Cardiac muscle cell (in vitro differentiated cells and primary cell): ENCODE measurements around the gene UBE2Z. TPM values are rescaled to one million over a fixed set of nuclear protein-coding genes. Genes with fewer than 3 reads are reported as not detected.
A peak's percentile ranks its signal among the peaks of the same experiment; 100 is the strongest.
"Not testable (repeated sequence)": the region's sequence is repeated elsewhere in the genome, so short reads cannot be mapped to it uniquely, and the experiment has no call there.

ENCODE experiments used
- DNase-seq, 2 donors: peaks; one replicate each; pipeline versions ENCODE4 v3.0.0 to v3.0.0-alpha.2; 2010 to 2017; ENCODE audit warnings: low read depth in 1 of 2, low spot score in 1 of 2
- H3K27ac ChIP-seq: fragments of 200-600 bp; sonication (generic); 2 replicates; pipeline ENCODE4 v1.5.1; 2016
- H3K27me3 ChIP-seq: fragments of 200-600 bp; sonication (generic); 2 replicates; pipeline ENCODE4 v1.6.0; 2016; ENCODE audit warnings: control low read depth
- H3K36me3 ChIP-seq: fragments of 200-600 bp; sonication (generic); 2 replicates; pipeline ENCODE4 v1.5.1; 2016; ENCODE audit warnings: control low read depth
- H3K4me1 ChIP-seq: fragments of 200-600 bp; sonication (generic); 2 replicates; pipeline ENCODE4 v1.8.1; 2017; ENCODE audit warnings: low read depth, mild to moderate bottlenecking, mixed run types
- H3K4me3 ChIP-seq: fragments of 200-600 bp; sonication (generic); 2 replicates; pipeline ENCODE4 v1.5.1; 2016; ENCODE audit warnings: mild to moderate bottlenecking
- H3K9me3 ChIP-seq: fragments of 200-600 bp; sonication (generic); 2 replicates; pipeline ENCODE4 v1.5.1; 2017; ENCODE audit warnings: low read depth, mild to moderate bottlenecking, control low read depth
- polyA plus RNA-seq: library from polyadenylated mRNA; unstranded; fragments of >200 nt; fragmentation: Nextera tagmentation; extraction: Ambion mirVana; gene quantifications from 2 replicates; pipeline ENCODE4 v1.2.1, GENCODE V29; 2016
- total RNA-seq: library from RNA; depleted of rRNA; stranded (reverse); fragments of >200 nt; gene quantifications from 2 replicates; pipeline ENCODE4 v1.2.3, GENCODE V29; 2016
- TF ChIP-seq, protein P1 (sequence below): IDR thresholded peaks from 2 replicates; pipeline ENCODE4 v1.5.1; 2012; ENCODE audit warnings: low read depth, mild to moderate bottlenecking, low read length

Gene UBE2Z
- total and polyA plus RNA-seq, 2 experiments from 2014 or later: 54.1 to 61.7 TPM

DNA sequence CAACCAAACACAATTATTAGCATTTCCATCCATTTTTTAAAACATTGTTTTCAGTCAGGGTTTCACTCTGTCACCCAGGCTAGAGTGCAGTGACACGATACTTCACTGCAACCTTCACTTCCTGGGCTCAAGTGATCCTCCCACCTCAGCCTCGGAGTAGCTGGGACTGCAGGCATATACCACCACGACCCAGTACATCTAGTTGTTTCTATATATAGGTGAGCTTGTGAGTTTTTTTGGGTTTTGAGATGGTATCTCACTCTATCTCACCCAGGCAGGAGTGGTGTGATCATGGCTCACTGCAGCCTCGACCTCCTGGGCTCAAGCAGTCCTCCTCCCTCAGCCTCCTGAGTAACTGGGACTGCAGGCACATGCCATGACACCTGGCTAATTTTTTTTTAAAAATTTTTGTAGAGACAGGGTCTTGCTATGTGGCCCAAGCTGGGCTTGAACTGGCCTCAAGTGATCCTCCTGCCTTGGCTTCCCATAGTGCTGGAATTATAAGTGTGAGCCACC, 37.1 kb upstream of the UBE2Z start:
- H3K36me3 ChIP-seq: no peaks in the 10 kb centered on the region
- H3K27ac ChIP-seq: no peak overlapping the region
- no peak overlapping the region for H3K4me3 ChIP-seq
- DNase-seq: no peak
- H3K4me1 ChIP-seq: no peaks in the 10 kb centered on the region
- TF ChIP-seq, protein P1, sequence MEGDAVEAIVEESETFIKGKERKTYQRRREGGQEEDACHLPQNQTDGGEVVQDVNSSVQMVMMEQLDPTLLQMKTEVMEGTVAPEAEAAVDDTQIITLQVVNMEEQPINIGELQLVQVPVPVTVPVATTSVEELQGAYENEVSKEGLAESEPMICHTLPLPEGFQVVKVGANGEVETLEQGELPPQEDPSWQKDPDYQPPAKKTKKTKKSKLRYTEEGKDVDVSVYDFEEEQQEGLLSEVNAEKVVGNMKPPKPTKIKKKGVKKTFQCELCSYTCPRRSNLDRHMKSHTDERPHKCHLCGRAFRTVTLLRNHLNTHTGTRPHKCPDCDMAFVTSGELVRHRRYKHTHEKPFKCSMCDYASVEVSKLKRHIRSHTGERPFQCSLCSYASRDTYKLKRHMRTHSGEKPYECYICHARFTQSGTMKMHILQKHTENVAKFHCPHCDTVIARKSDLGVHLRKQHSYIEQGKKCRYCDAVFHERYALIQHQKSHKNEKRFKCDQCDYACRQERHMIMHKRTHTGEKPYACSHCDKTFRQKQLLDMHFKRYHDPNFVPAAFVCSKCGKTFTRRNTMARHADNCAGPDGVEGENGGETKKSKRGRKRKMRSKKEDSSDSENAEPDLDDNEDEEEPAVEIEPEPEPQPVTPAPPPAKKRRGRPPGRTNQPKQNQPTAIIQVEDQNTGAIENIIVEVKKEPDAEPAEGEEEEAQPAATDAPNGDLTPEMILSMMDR: no peak
- H3K27me3 ChIP-seq: no peaks in the 10 kb centered on the region
- H3K9me3 ChIP-seq: no peaks in the 10 kb centered on the region

DNA sequence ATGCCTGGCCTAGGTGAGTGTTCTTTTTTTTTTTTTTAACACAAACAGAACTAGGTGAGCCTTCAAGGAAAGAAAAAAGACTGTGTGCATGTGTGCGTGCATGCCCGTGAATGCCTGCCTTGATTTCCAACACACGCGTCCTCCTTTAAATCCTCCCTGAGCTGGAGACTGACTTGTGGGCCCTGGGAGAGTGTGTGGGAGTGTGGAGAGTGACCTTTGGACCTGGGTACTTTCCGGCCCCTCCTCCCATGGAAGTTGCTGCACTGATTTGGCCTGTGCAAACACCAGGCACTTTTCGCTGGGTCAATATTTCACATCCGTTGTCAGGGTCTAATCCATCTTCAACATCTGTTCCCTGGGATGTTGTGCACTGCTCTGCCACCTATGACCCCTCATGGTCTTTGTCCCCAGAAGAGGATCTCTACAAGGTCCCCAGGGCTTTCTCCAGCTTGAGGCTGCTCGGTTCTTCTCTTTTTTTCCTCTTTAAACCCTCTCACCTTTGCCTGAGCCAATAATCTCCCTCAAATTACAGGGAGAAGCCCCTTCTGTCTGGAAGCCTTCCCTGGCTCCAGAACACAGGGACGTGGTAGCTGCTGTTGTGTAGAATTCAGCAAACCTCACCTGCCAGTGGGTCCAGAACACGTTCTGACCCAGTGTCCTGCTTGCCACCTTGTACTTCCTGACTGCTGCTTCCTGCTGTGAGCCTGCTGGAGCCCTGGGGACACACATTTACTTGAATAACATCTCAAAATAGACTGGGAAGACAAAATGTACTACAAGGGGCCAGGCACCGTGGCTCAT, 36.5 kb upstream of the UBE2Z start:
- H3K27ac ChIP-seq: peak overlapping the region; percentile 39
- TF ChIP-seq, protein P1: no peak
- H3K9me3 ChIP-seq: no peaks in the 10 kb centered on the region
- H3K27me3 ChIP-seq: no peaks in the 10 kb centered on the region
- DNase-seq: peak in 1 of 2 donors; percentile 25
- H3K4me1 ChIP-seq: no peaks in the 10 kb centered on the region
- H3K36me3 ChIP-seq: no peaks in the 10 kb centered on the region
- no peak overlapping the region for H3K4me3 ChIP-seq

DNA sequence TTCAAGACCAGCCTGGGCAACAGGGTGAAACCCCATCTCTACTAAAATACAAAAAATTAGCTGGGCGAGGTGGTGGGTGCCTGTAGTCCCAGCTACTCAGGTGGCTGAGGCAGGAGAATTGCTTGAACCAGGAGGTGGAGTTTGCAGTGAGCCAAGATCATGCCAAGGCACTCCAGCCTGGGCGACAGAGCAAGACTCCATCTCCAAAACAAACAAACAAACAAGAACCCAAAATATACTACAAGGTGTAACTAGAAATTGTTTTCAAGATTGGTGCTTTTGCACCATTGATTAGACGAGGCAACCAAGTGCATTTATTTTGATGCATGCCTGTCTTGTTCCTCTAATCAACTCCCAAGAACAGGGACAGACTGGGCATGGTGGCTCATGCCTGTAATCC, 35.8 kb upstream of the UBE2Z start:
- H3K27me3 ChIP-seq, H3K9me3 ChIP-seq, H3K36me3 ChIP-seq, H3K4me3 ChIP-seq, H3K4me1 ChIP-seq, H3K27ac ChIP-seq, DNase-seq: not testable (repeated sequence)

DNA sequence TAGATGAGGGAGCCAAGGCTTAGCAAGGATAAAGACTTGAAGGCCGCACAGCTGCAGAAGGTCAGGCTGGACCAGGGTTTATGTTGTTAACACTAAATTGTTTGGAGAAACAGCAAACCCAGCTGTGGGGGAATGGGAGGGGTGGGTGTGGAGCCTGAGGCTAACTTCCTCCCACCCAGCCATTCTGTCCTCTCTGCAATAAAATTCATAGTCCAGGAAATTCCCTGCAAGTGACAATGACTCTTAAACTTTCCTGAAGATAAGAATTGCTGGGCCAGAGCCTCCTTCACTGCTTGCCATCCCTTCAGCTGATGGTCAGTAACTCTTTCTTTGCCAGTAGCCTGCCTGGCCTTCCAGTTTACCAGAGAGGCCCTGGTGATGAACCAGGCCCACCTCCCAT, 35.0 kb upstream of the UBE2Z start:
- DNase-seq: no peak

DNA sequence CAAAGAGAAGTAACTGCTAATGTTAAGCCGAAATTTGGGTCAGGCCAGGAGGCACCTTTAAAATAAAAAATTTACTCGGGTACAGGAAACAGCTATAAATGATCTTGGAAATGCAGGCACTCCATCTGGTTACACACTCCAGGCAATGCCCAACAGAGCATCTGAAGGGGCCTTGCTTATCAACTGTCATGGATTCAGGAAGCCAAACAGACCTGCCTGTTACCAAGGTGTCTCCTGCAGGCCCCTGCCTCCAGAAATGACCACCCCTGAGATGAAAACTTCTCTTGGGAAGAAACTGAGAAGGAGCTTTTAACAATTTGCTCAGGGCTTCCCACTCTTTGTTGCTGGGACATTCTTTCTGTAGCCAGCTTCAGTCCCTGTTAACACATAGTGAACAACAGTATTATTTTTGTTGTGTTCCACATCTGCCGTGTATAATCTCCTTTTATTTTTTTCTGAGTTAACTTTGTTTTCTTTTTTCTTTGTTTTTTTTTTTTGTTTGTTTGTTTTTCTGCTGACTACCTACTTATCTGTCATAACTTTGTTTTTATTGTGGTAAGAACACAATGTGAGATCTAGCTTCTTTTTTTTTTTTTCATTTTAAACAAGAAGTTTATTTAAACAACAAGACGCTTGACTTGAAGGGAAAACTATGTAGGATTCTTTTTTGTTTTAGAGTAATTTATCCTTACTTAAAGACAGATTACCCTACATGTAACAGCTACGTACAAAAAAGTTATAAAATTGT, 34.3 kb upstream of the UBE2Z start:
- no peaks in the 10 kb centered on the region for H3K4me1 ChIP-seq
- no peaks in the 10 kb centered on the region for H3K27me3 ChIP-seq
- no peaks in the 10 kb centered on the region for H3K9me3 ChIP-seq
- TF ChIP-seq, protein P1: no peak
- DNase-seq: no peak
- H3K27ac ChIP-seq: no peak overlapping the region
- no peak overlapping the region for H3K4me3 ChIP-seq
- no peaks in the 10 kb centered on the region for H3K36me3 ChIP-seq

More for the DNA sequence above, 35.0 kb upstream of the UBE2Z start:
- Histone ChIP-seq H3K27ac (no peak overlapping the region), H3K9me3 (no peaks in the 10 kb centered on the region), H3K4me1 (no peaks in the 10 kb centered on the region), H3K27me3 (no peaks in the 10 kb centered on the region), H3K4me3 (no peak overlapping the region), H3K36me3 (no peaks in the 10 kb centered on the region)
- TF ChIP-seq, protein P1: no peak
